ENCODE data around the gene MVD. TPM values are rescaled to one million over a fixed set of nuclear protein-coding genes. Genes with fewer than 3 reads are reported as not detected.

MVD gene
- total and polyA plus RNA-seq, 2 of the 4 experiments (the other 2 are of a cell fraction) = 18.3 to 28.4 TPM

- H3K36me3 ChIP-seq (ENCODE audit: control insufficient read depth, insufficient read depth, low read length) = peaks cover 8% of the 10 kb centered on the region; the same call in 1 of the 2 replicates
Measured at GRCh38 chr16:88671806-88672205, 8.9 kb upstream of the MVD start.

More at GRCh38 chr16:88671806-88672205, 8.9 kb upstream of the MVD start:
- Histone ChIP-seq H3K4me1 (ENCODE audit: control insufficient read depth, insufficient read depth, low read length) (no peaks in the 10 kb centered on the region), H4K91ac (ENCODE audit: insufficient read depth, low read depth, low read length) (no peak overlapping the region), H3K56ac (ENCODE audit: extremely low read depth, insufficient read depth, low read length) (no peak overlapping the region), H4K20me1 (ENCODE audit: insufficient read depth, low read length) (no peaks in the 10 kb centered on the region), H3K14ac (replicated peaks; ENCODE audit: low read depth, low read length) (no peak overlapping the region), H3K27ac (ENCODE audit: insufficient read depth, low read length) (no peak overlapping the region), H3K79me1 (ENCODE audit: low read depth in 1 of 2, low read length in 2 of 2) (no peaks in the 10 kb centered on the region), H3K9ac (ENCODE audit: low read depth, low read length) (no peak overlapping the region), H2BK20ac (ENCODE audit: low read depth, low read length) (no peak overlapping the region), H4K8ac (ENCODE audit: low read depth in 2 of 2, low read length in 2 of 2) (no peak overlapping the region), H3K9me3 (ENCODE audit: control insufficient read depth, insufficient read depth, low read length) (no peaks in the 10 kb centered on the region), H3K4me2 (ENCODE audit: low read depth, low read length) (no peak overlapping the region), H2AFZ (replicated peaks; ENCODE audit: low read length, poor library complexity) (no peak overlapping the region), H2BK120ac (ENCODE audit: low read depth, low read length) (no peak overlapping the region), H3K4ac (ENCODE audit: low read depth, low read length) (no peak overlapping the region), H2AK9ac (replicated peaks; ENCODE audit: low read depth, low read length, poor library complexity) (no peak overlapping the region), H2AK5ac (ENCODE audit: low read depth, low read length) (no peak overlapping the region), H3K27me3 (ENCODE audit: control insufficient read depth, insufficient read depth, low read length) (no peaks in the 10 kb centered on the region), H3K23ac (ENCODE audit: low read depth, low read length) (no peak overlapping the region), H3K18ac (ENCODE audit: low read depth, low read length) (no peak overlapping the region), H2BK15ac (ENCODE audit: low read depth, low read length) (no peak overlapping the region), H2BK5ac (ENCODE audit: low read depth, low read length, poor library complexity, severe bottlenecking) (no peak overlapping the region), H4K5ac (ENCODE audit: low read depth, low read length) (no peak overlapping the region), H3K9me1 (ENCODE audit: insufficient read depth, low read length) (no peaks in the 10 kb centered on the region), H3K4me3 (ENCODE audit: insufficient read depth, low read depth, low read length) (no peak overlapping the region)
- DNase-seq (no peak), ATAC-seq (ENCODE audit: low read depth) (no peak)
- no TSS peak for BruUV-seq (replicated peaks)
- 94% methylated on average over 21 of the region's 23 CpGs; no CpG with 5 or more reads in 1 of the 2 experiments for WGBS, 2 experiments (ENCODE audit: extremely low coverage in 2 of 2, insufficient read length in 1 of 2)
- dilution Hi-C loops (cut with HindIII; ENCODE audit: low sequenced_read_pairs, unreplicated experiment) (no loop called here), intact Hi-C loops (cut with micrococcal nuclease) (no loop called here), in situ Hi-C loops (cut with MboI; ENCODE audit: low sequenced_read_pairs) (no loop called here)
- ChIA-PET CTCF (interaction anchor here (1.4 kb wide), 1 partner anchor 9 kb away, joined by 4 read pairs; the partner anchor contains the start of gene MVD), POLR2A (ENCODE audit: unreplicated experiment) (no interaction called here)
- TF ChIP-seq USF2 (IDR thresholded peaks at IDR 0.05; ENCODE audit: low read depth, low read length) (no peak), MAZ (IDR thresholded peaks at IDR 0.05; ENCODE audit: borderline replicate concordance, low read depth, low read length) (no peak), NFE2L2 (IDR thresholded peaks at IDR 0.05; ENCODE audit: low read depth, low read length) (no peak), RCOR1 (IDR thresholded peaks at IDR 0.05; ENCODE audit: insufficient replicate concordance, low read length) (no peak), MXI1 (IDR thresholded peaks at IDR 0.05; ENCODE audit: borderline replicate concordance, low read depth, low read length) (no peak), RFX5 (IDR thresholded peaks at IDR 0.05; ENCODE audit: low read depth, low read length) (no peak), ELK1 (IDR thresholded peaks at IDR 0.05; ENCODE audit: borderline replicate concordance, low read depth, low read length) (no peak), CHD1 (IDR thresholded peaks at IDR 0.05; ENCODE audit: low read depth, low read length) (no peak), CEBPB (IDR thresholded peaks at IDR 0.05; ENCODE audit: low read depth, low read length) (no peak), RAD21 (IDR thresholded peaks at IDR 0.05; ENCODE audit: low read length) (no peak), FOS (IDR thresholded peaks at IDR 0.05; ENCODE audit: low read depth, low read length) (no peak), BHLHE40 (IDR thresholded peaks at IDR 0.05; ENCODE audit: low read depth, low read length) (no peak), POLR2A (IDR thresholded peaks at IDR 0.05; ENCODE audit: low read depth, low read length) (no peak), CTCF (conservative IDR thresholded peaks at IDR 0.05; ENCODE audit: low read depth, low read length) (no peak), MAFK (IDR thresholded peaks at IDR 0.05; ENCODE audit: low read depth, low read length) (no peak)
